ENCODE data around the gene LIX1.
"Not testable (repeated sequence)": the region's sequence is repeated elsewhere in the genome, so short reads cannot be mapped to it uniquely, and the experiment has no call there.

LIX1 gene

GRCh38 chr5:97141031-97141430 lies 1.4 kb downstream of the LIX1 start:
- no peak for DNase-seq (ENCODE audit: low read depth)

GRCh38 chr5:97140250-97140649 lies 2.2 kb downstream of the LIX1 start:
- DNase-seq (ENCODE audit: low read depth): not testable (repeated sequence)

- DNase-seq (ENCODE audit: low read depth): no peak
Observed at GRCh38 chr5:97136475-97136874, 5.9 kb downstream of the LIX1 start.

GRCh38 chr5:97135868-97136267 lies 6.5 kb downstream of the LIX1 start:
- no peak for DNase-seq (ENCODE audit: low read depth)

- DNase-seq (ENCODE audit: low read depth): no peak
Observed at GRCh38 chr5:97134634-97135033, 7.8 kb downstream of the LIX1 start.

GRCh38 chr5:97133101-97133500 lies 9.3 kb downstream of the LIX1 start:
- DNase-seq (ENCODE audit: low read depth): no peak

- DNase-seq (ENCODE audit: low read depth): no peak
Observed at GRCh38 chr5:97131921-97132320, 10.5 kb downstream of the LIX1 start.

GRCh38 chr5:97131139-97131710 lies 11.2 kb downstream of the LIX1 start:
- DNase-seq (ENCODE audit: low read depth): no peak

- DNase-seq (ENCODE audit: low read depth): no peak
Observed at GRCh38 chr5:97127727-97128126, 14.7 kb downstream of the LIX1 start.

- DNase-seq (ENCODE audit: low read depth): no peak
Observed at GRCh38 chr5:97125125-97125683, 17.2 kb downstream of the LIX1 start.

GRCh38 chr5:97124335-97124734 lies 18.1 kb downstream of the LIX1 start:
- DNase-seq (ENCODE audit: low read depth): no peak

GRCh38 chr5:97121848-97122247 lies 20.6 kb downstream of the LIX1 start:
- DNase-seq (ENCODE audit: low read depth): no peak

- DNase-seq (ENCODE audit: low read depth): no peak
Observed at GRCh38 chr5:97120195-97120594, 22.2 kb downstream of the LIX1 start.

- DNase-seq (ENCODE audit: low read depth): no peak
Observed at GRCh38 chr5:97119007-97119390, 23.4 kb downstream of the LIX1 start.

- no peak for DNase-seq (ENCODE audit: low read depth)
Observed at GRCh38 chr5:97118261-97119006, 24.0 kb downstream of the LIX1 start.

- no peak for DNase-seq (ENCODE audit: low read depth)
Observed at GRCh38 chr5:97115932-97116331, 26.5 kb downstream of the LIX1 start.

- no peak for DNase-seq (ENCODE audit: low read depth)
Observed at GRCh38 chr5:97112230-97112629, 30.2 kb downstream of the LIX1 start.

- DNase-seq (ENCODE audit: low read depth): no peak
Observed at GRCh38 chr5:97111616-97112015, 30.8 kb downstream of the LIX1 start.

- DNase-seq (ENCODE audit: low read depth): no peak
Observed at GRCh38 chr5:97111004-97111403, 31.4 kb downstream of the LIX1 start.

- DNase-seq (ENCODE audit: low read depth): no peak
Observed at GRCh38 chr5:97107318-97107717, 35.1 kb downstream of the LIX1 start.

GRCh38 chr5:97106216-97106581 lies 36.2 kb downstream of the LIX1 start:
- no peak for DNase-seq (ENCODE audit: low read depth)

GRCh38 chr5:97105501-97106215 lies 36.8 kb downstream of the LIX1 start:
- no peak for DNase-seq (ENCODE audit: low read depth)

GRCh38 chr5:97102010-97102470 lies 40.4 kb downstream of the LIX1 start:
- DNase-seq (ENCODE audit: low read depth): no peak

Data from HS-27A (cell line).